Activated naive CD8-positive, alpha-beta T cell treated with anti-CD3 and anti-CD28 coated beads, Interleukin-2, amount 50 U/mL, for 24 hours (primary cell): ENCODE data around the gene DENND1A.

Source experiments
- ATAC-seq: fragments of 150-1000 bp; cut with Tn5 transposase; one replicate; pipeline ENCODE4 v1.10.0; 2021
- DNase-seq: peaks from one replicate; pipeline ENCODE4 v3.0.0; 2021
- H3K27ac Mint-ChIP-seq: one replicate; pipeline ENCODE4 v1.8.0; 2021; ENCODE audit warnings: mild to moderate bottlenecking, mixed read lengths
- H3K27me3 Mint-ChIP-seq: one replicate; pipeline ENCODE4 v1.8.0; 2021; ENCODE audit warnings: mixed read lengths
- H3K36me3 Mint-ChIP-seq: one replicate; pipeline ENCODE4 v1.8.0; 2021; ENCODE audit warnings: low read depth, mixed read lengths
- H3K4me1 Mint-ChIP-seq: one replicate; pipeline ENCODE4 v1.8.0; 2021; ENCODE audit warnings: mixed read lengths
- H3K4me3 Mint-ChIP-seq: one replicate; pipeline ENCODE4 v1.8.0; 2021; ENCODE audit warnings: mild to moderate bottlenecking, moderate library complexity, mixed read lengths
- H3K9me3 Mint-ChIP-seq: one replicate; pipeline ENCODE4 v1.8.0; 2021; ENCODE audit warnings: mixed read lengths

DENND1A gene

DNA sequence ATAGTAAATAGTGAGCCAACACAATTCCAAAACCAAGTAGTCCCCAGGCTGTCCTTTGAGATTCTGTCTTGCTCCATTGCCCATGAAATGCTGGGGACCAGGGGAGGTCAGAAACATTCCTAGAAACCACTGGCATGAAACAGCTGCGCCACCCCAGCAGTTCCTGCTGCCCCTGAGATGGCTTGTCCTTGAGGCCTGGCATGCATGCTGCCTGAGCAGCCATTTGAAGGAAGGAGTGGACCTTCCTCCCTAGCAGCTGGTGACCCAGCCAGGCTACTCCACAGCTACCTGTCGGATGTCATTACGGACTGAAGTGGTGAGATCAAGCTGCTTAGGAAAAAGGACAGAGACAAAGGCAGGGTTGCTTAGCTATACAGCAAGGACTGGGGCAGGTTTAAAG is 260.6 kb downstream of the DENND1A start:
- Mint-ChIP-seq H3K36me3 (peaks cover 66% of the 10 kb centered on the region), H3K4me1 (no peaks in the 10 kb centered on the region), H3K27ac (no peak overlapping the region), H3K4me3 (no peak overlapping the region), H3K27me3 (no peaks in the 10 kb centered on the region), H3K9me3 (peaks cover 35% of the 10 kb centered on the region)
- no peak for ATAC-seq
- no peak for DNase-seq

DNA sequence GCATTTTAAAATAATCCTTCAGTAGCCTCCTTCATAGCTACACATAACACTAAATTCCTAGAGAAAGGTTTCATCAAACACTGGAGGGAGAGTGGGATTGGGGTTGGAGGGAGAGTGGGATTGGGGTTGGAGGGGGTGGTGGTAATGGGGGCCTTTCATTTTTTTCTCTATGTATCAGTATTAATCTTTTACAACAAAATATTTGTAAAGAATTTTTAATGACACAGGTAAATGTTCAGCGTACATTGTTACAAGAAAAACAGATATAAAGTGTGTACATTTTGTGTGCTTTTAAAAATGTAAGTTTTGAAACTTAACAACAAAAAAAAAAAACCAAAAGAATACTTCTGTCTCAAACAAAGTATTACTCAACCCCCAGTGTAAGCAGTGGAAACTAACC is 266.4 kb downstream of the DENND1A start:
- Mint-ChIP-seq H3K27ac (no peak overlapping the region), H3K9me3 (peaks cover 41% of the 10 kb centered on the region), H3K4me3 (no peak overlapping the region), H3K27me3 (no peaks in the 10 kb centered on the region), H3K36me3 (peaks cover 57% of the 10 kb centered on the region), H3K4me1 (peaks cover 14% of the 10 kb centered on the region)
- DNase-seq (no peak), ATAC-seq (no peak)

DNA sequence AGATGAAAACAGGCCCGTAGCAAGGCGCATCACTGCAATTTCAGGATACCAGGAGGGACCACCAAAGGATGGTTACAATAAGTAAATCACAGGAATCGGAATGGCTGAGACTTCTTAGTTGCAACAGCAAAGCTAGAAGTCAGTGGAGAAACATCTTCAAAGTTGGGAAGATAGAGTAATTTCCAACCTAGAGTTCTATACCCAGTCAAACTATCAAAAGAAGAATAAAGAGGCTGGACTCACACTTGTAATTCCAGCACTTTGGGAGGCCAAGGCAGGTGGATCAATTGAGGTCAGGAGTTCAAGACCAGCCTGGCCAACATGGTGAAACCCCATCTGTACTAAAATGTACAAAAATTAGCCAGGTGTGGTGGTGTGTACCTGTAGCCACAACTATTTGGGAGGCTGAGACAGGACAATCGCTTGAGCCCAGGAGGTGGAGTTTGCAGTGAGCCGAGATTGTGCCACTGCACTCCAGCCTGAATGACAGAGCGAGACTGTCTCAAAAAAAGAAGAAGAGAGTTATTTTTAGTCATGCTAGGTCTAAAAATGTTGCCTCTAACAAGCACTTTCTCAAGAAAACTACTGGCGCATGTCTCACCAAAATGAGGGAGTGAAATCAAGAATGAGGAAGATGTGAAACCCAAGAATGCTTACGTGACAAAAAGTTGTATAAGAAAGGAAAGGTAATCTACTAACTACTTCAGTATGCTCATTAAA is 267.7 kb downstream of the DENND1A start:
- Mint-ChIP-seq H3K4me1 (peaks cover 14% of the 10 kb centered on the region), H3K4me3 (no peak overlapping the region), H3K9me3 (peaks cover 37% of the 10 kb centered on the region), H3K27ac (no peak overlapping the region), H3K36me3 (peaks cover 52% of the 10 kb centered on the region), H3K27me3 (no peaks in the 10 kb centered on the region)
- ATAC-seq (no peak), DNase-seq (no peak)

DNA sequence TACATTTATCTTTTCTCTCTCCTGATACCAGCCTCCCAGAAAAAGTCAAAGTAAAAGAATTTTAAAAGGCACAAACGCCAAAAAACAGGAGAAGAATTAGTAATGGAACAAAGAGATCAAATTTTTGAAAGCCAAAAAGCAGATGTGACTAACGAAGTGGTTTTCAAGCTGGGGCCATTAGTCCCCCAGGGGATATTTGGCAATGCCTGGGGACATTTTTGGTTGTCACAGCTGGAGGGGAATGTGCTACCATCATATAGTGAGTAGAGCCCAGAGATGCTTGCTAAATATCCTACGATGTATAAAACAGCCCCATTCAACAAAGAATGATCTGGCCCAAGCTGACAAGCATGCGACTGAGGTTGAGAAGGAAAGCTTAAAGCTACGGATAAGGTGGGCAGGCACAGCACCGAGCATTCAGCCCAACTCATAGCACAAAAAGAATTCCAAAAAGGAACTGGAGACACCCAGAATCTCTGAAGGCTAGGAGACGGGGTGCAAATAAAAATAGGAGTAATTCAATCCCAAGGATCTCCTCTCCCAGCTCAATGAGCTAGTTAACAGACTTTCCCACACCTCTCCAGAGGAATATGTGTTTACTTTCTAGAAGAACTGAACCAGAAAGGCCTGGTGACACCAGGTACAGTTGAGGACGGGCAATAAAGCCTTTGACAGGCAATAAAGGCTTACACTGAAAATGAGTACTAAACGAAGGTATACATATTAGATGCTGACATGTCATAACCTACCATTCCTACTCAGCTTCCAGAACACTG is 269.0 kb downstream of the DENND1A start:
- Mint-ChIP-seq H3K27me3 (no peaks in the 10 kb centered on the region), H3K4me1 (peaks cover 14% of the 10 kb centered on the region), H3K4me3 (no peak overlapping the region), H3K27ac (peak overlapping the region; percentile 11), H3K36me3 (peaks cover 41% of the 10 kb centered on the region), H3K9me3 (peaks cover 32% of the 10 kb centered on the region)
- ATAC-seq (no peak), DNase-seq (no peak)

DNA sequence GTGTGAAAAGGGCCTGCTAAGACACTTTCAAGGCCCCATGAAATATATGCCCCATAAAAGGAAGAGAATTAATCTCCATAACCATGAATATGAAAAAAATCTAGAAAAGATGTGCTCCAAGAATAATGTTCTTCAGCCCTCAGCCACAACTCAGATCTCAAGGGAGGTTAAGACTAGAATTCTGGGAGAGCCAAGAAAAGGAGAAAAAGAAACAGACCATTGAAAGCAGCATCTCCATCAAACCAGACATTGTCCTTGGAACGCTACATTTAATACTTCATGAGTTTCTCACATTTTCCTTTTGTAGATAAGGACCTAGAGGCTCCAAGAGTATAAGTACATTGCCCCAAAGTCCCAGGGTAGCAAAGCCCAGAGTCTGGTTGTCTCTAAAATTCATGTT is 270.6 kb downstream of the DENND1A start:
- H3K27me3 Mint-ChIP-seq = no peaks in the 10 kb centered on the region
- peaks cover 14% of the 10 kb centered on the region for H3K4me1 Mint-ChIP-seq
- ATAC-seq = no peak
- peaks cover 21% of the 10 kb centered on the region for H3K9me3 Mint-ChIP-seq
- H3K4me3 Mint-ChIP-seq = no peak overlapping the region
- no peak overlapping the region for H3K27ac Mint-ChIP-seq
- DNase-seq = no peak
- peaks cover 30% of the 10 kb centered on the region for H3K36me3 Mint-ChIP-seq

DNA sequence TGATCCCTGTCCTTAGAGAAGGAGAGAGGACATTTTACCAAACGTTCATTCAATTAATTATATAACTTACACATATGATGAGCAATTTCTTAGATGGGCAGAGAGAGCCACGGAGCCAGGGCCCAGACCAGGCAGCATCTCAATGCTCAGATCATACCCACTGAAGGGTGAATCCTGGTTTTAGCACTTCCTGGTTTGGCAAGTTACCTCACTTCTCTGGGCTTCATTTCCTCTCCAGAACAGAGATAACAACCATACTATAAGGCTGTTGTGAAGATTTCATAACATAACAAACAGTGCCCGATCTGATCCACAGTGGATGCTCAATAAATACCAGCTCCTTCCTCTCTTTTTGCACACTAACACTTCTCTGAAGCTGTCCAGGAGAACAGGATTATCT is 271.1 kb downstream of the DENND1A start:
- H3K27me3 Mint-ChIP-seq = no peaks in the 10 kb centered on the region
- DNase-seq = no peak
- H3K4me1 Mint-ChIP-seq = peaks cover 14% of the 10 kb centered on the region
- no peak for ATAC-seq
- peaks cover 28% of the 10 kb centered on the region for H3K36me3 Mint-ChIP-seq
- H3K4me3 Mint-ChIP-seq = no peak overlapping the region
- H3K9me3 Mint-ChIP-seq = peaks cover 17% of the 10 kb centered on the region
- H3K27ac Mint-ChIP-seq = no peak overlapping the region

DNA sequence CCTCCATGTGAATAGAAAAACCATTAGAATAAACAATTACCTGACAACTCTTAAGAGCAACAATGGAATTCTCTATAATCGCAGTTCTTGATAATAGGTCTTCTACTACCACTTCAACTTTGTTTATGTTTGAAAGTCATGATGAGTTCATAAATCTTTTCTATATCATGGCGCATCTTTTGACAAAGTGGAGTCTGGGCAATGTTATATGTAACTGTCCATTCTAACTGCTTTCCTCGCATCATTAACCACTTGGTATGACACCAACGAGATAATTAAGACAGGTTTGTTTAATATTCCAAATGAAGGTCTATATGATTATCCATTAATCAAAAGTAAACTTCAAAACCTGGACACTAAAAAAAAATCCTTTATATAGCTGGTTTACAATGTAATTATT is 272.0 kb downstream of the DENND1A start:
- H3K4me3 Mint-ChIP-seq = no peak overlapping the region
- no peak overlapping the region for H3K27ac Mint-ChIP-seq
- H3K4me1 Mint-ChIP-seq = peaks cover 14% of the 10 kb centered on the region
- ATAC-seq (no peak), DNase-seq (no peak)
- peaks cover 17% of the 10 kb centered on the region for H3K9me3 Mint-ChIP-seq
- no peaks in the 10 kb centered on the region for H3K27me3 Mint-ChIP-seq
- H3K36me3 Mint-ChIP-seq = peaks cover 24% of the 10 kb centered on the region

DNA sequence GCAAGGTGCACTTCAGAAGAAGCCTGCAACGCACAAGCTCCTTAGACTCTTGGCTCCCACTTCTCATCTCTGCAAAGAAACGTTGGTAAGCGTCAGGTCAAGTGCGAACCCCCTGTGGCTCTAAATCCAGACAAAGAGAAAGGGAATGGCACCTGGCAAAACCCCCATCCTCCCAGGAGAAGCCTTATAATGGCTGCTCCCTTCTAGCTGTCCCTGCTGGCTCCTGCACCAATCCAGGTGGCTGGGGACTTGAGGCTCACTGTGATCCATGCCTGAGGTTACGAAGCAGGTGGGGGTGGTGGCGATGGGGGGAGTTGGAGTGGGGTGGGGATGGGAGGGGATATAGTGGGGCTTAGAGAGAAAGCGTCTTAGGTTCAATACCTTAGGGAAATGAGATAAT is 272.8 kb downstream of the DENND1A start:
- peaks cover 10% of the 10 kb centered on the region for H3K4me1 Mint-ChIP-seq
- no peaks in the 10 kb centered on the region for H3K27me3 Mint-ChIP-seq
- peaks cover 10% of the 10 kb centered on the region for H3K9me3 Mint-ChIP-seq
- ATAC-seq (no peak), DNase-seq (no peak)
- H3K27ac Mint-ChIP-seq = no peak overlapping the region
- no peak overlapping the region for H3K4me3 Mint-ChIP-seq
- H3K36me3 Mint-ChIP-seq = peaks cover 16% of the 10 kb centered on the region

DNA sequence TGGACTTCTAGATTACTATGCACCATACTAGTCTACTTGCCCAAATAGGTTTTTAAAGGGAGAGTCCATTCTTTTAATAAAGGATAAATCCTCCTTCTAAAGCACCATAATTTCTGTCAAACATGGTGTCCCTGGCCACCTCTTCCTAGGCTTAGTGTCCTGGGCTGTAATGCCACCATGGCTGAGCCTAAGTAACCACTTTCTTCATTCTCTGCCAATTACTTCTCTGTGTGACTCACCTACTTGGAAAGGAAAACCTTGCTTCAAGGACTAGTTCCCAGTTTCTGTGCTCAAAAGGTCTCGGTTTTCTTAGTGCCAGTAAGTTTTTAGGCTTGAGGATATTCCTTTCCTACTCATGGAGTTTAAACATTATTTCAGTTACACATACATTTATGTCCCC is 273.4 kb downstream of the DENND1A start:
- H3K36me3 Mint-ChIP-seq = peaks cover 14% of the 10 kb centered on the region
- no peaks in the 10 kb centered on the region for H3K27me3 Mint-ChIP-seq
- ATAC-seq = no peak
- H3K27ac Mint-ChIP-seq = no peak overlapping the region
- peaks cover 5% of the 10 kb centered on the region for H3K9me3 Mint-ChIP-seq
- H3K4me3 Mint-ChIP-seq = no peak overlapping the region
- peaks cover 10% of the 10 kb centered on the region for H3K4me1 Mint-ChIP-seq
- DNase-seq = no peak

DNA sequence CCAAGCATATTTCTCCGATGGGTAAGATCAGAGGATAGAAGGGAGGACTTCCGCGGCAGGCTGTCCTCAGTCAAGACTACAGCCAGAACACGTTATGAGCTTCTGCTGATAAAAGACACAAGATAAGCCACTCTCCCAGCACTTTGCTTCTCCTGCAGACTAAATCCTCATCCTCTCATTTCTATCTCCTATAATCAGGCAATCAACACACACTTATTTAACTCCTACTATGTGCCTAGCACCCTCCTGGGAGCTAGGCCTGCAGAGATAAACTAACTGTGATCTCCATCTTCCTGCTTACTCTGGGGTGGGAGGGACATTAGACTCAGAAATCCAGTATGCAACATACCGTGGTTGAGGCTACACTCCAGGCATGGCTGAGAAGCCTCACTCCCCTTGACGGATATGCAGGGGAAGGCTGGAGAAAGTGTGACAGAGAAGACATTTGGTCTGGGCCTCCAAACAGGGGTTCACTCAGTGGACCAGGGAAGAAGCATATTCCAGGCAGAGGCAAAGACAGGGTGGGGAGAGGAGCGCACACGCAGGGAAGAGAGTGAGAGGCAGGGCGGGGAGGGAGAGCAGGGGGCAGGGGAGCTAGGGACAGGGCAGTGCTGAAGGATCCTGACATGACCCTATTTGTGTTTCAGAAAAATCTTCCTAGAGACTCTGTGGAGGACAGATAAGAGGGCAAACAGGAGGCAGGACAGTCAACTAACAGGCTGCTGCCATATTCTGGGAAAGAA is 274.1 kb downstream of the DENND1A start:
- H3K9me3 Mint-ChIP-seq = no peaks in the 10 kb centered on the region
- H3K36me3 Mint-ChIP-seq = peaks cover 14% of the 10 kb centered on the region
- no peaks in the 10 kb centered on the region for H3K27me3 Mint-ChIP-seq
- DNase-seq (no peak), ATAC-seq (no peak)
- no peak overlapping the region for H3K4me3 Mint-ChIP-seq
- H3K27ac Mint-ChIP-seq = no peak overlapping the region
- peaks cover 10% of the 10 kb centered on the region for H3K4me1 Mint-ChIP-seq

DNA sequence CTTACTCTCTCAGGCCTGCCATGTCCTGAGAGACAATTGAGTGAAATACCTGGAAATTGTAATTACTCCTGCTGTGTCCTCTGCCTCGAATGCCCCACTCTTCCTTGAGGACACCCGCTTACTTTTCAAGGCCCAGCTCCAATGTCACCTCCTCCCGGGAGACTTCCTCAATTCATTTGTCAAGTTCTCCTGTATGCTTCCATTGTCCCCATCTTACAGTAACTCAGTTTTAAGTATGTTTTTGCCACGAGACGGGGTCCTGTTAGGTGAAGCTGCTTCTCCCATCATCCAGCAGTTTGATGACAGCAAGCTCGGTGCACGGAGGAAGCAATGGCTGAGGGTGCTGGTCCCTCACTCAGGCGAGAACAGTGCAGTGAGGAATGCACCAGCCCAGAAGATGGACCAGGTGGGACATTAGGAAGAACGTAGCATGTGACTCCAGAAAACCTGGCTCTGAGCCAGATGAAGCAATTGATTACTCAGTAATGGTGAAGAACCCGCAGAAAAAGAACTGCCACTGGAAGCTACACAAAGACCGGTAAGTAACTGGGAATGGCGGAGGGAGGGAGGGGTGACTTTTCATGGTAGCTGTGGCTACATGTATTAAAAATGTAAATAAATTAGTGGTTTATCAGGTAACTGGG is 274.8 kb downstream of the DENND1A start:
- no peak for DNase-seq
- H3K9me3 Mint-ChIP-seq = no peaks in the 10 kb centered on the region
- no peak for ATAC-seq
- H3K27me3 Mint-ChIP-seq = no peaks in the 10 kb centered on the region
- H3K27ac Mint-ChIP-seq = no peak overlapping the region
- H3K4me3 Mint-ChIP-seq = no peak overlapping the region
- H3K36me3 Mint-ChIP-seq = peaks cover 16% of the 10 kb centered on the region
- H3K4me1 Mint-ChIP-seq = peaks cover 7% of the 10 kb centered on the region

DNA sequence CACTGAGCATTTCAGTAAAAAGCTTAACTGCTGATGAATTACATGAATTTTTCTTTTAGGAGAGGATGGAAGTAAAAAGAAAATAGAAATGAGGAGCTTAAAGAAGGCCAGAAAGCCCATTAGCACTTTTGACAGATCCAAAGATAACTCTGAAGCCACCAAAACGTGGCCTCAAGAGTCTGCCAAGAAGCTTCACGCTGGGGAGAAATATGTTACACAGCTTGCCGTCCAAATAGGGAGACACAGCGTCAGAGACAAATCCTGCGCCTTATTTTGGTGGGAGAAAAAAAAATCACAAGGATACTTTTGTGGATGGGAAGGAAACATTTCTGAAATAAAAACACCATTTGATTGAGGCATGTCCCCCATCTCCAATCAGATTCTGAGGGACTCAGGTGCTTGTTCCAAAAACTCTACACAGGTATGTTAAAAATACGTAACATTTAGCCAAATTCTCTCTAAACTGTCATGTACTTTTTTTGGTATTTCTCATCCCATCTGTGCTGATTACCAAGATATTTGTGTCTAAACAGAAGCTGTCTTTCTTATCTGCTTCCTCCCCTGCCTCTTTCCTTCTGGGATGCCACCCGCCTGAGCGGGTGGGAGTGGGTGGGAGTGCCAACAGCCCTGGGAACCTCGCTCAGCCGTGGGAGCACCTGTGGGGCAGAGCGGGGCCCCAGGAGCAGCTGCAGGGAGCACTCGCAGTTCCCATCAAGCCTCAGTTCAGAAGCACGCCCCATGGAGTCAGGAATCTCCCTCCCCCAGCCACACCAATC is 275.5 kb downstream of the DENND1A start:
- Mint-ChIP-seq H3K27me3 (no peaks in the 10 kb centered on the region), H3K9me3 (no peaks in the 10 kb centered on the region), H3K36me3 (peaks cover 16% of the 10 kb centered on the region), H3K4me3 (no peak overlapping the region), H3K27ac (no peak overlapping the region), H3K4me1 (peaks cover 10% of the 10 kb centered on the region)
- DNase-seq = no peak
- ATAC-seq = no peak

DNA sequence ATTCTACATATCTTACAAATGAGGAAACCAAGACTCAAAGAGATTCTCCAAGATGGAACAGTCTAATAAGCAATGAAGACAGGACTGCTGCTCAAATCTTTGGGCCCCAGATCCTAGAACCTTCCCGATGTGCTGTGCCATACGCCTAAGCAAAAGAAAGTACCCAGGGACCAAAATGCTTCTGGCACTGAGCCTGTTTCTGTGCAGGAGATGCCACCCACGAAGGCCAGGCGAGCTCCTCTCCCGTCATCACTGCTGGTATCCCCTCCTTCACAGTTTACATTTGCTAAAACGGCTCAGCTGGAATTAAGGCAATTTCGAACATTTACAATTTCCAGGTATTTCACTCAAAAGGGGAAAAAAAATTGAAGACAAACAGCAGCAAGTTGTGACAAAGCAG is 277.5 kb downstream of the DENND1A start:
- no peaks in the 10 kb centered on the region for H3K27me3 Mint-ChIP-seq
- H3K36me3 Mint-ChIP-seq = peaks cover 24% of the 10 kb centered on the region
- no peak overlapping the region for H3K27ac Mint-ChIP-seq
- H3K4me3 Mint-ChIP-seq = no peak overlapping the region
- H3K9me3 Mint-ChIP-seq = no peaks in the 10 kb centered on the region
- DNase-seq (no peak), ATAC-seq (no peak)
- peaks cover 5% of the 10 kb centered on the region for H3K4me1 Mint-ChIP-seq

DNA sequence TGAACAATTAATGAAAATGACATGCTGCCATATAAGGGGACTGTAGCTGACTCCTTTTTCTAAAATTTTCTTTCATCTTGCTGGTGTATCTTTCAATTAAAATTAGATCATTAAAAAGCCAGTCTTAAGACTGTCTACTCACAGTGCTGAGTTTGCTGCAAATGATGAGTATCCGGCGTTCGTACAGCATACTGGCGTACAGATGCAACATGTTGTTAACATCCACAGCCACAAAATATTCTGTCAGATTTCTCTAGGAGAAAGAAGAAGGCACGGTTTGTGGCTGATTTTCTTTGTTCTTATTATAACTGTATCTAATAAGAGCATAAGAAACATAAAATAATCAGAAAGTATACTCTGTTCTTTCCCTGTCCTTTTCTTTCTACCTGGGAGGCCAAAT is 278.1 kb downstream of the DENND1A start:
- Mint-ChIP-seq H3K36me3 (peaks cover 29% of the 10 kb centered on the region), H3K4me3 (no peak overlapping the region), H3K4me1 (peaks cover 5% of the 10 kb centered on the region), H3K27ac (no peak overlapping the region), H3K27me3 (no peaks in the 10 kb centered on the region), H3K9me3 (no peaks in the 10 kb centered on the region)
- DNase-seq = no peak
- ATAC-seq = no peak
